NB4 (cell line): ENCODE measurements around the gene SEMA3B.

Experiments used
- DNase-seq: peaks from one replicate; pipeline ENCODE4 v3.0.0; 2010; ENCODE audit warnings: low read depth
- H3K4me3 ChIP-seq: one replicate; pipeline ENCODE4 v1.5.1; 2011; ENCODE audit warnings: mild to moderate bottlenecking, low read depth, low read length, moderate library complexity
- CTCF ChIP-seq: IDR thresholded peaks from one replicate; pipeline ENCODE4 v1.5.1; 2012; ENCODE audit warnings: low read depth, low read length
- MAX ChIP-seq: IDR thresholded peaks from 2 replicates; pipeline ENCODE4 v1.6.1; 2011; ENCODE audit warnings: low read depth, low read length
- MYC ChIP-seq: IDR thresholded peaks from 2 replicates; pipeline ENCODE4 v1.6.1; 2011; ENCODE audit warnings: low read depth, low read length
- POLR2A ChIP-seq: IDR thresholded peaks from 2 replicates; pipeline ENCODE4 v1.6.1; 2011; ENCODE audit warnings: mild to moderate bottlenecking; ENCODE audit not compliant: insufficient read length; ENCODE audit errors: extremely low read depth

Gene SEMA3B

GRCh38 chr3:50317300-50317699 is 48.4 kb downstream of the SEMA3B start:
- no peak overlapping the region for H3K4me3 ChIP-seq
- TF ChIP-seq POLR2A (no peak), MAX (no peak), CTCF (no peak), MYC (no peak)
- no peak for DNase-seq

GRCh38 chr3:50318163-50318562 is 49.2 kb downstream of the SEMA3B start:
- H3K4me3 ChIP-seq, result no peak overlapping the region
- TF ChIP-seq MAX (no peak), CTCF (no peak), MYC (no peak), POLR2A (no peak)
- DNase-seq, result no peak

- no peak for TF ChIP-seq CTCF
- no peak for TF ChIP-seq MYC
- TF ChIP-seq MAX, result no peak
- no peak for TF ChIP-seq POLR2A
- no peak for DNase-seq
- no peak overlapping the region for H3K4me3 ChIP-seq
These were observed 49.7 kb downstream of the SEMA3B start for GRCh38 chr3:50318615-50319014.

GRCh38 chr3:50319181-50319893 is 50.4 kb downstream of the SEMA3B start:
- H3K4me3 ChIP-seq, result no peak overlapping the region
- DNase-seq, result no peak
- no peak for TF ChIP-seq MYC
- no peak for TF ChIP-seq POLR2A
- TF ChIP-seq MAX, result no peak
- TF ChIP-seq CTCF, result no peak

- peak overlapping the region; percentile 77 for H3K4me3 ChIP-seq
- DNase-seq, result no peak
- TF ChIP-seq MYC, result no peak
- TF ChIP-seq POLR2A, result no peak
- no peak for TF ChIP-seq MAX
- no peak for TF ChIP-seq CTCF
These were observed 51.1 kb downstream of the SEMA3B start for GRCh38 chr3:50319894-50320625.
